ENCODE data around the gene ARRDC2. TPM values are rescaled to one million over a fixed set of nuclear protein-coding genes. Genes with fewer than 3 reads are reported as not detected.

Gene ARRDC2
- total and polyA plus RNA-seq, 10 of the 15 experiments (the other 5 are each of a cell fraction or from before 2014, with no cell fraction given): 0.48 to 10.1 (median 4.8) TPM

DNA sequence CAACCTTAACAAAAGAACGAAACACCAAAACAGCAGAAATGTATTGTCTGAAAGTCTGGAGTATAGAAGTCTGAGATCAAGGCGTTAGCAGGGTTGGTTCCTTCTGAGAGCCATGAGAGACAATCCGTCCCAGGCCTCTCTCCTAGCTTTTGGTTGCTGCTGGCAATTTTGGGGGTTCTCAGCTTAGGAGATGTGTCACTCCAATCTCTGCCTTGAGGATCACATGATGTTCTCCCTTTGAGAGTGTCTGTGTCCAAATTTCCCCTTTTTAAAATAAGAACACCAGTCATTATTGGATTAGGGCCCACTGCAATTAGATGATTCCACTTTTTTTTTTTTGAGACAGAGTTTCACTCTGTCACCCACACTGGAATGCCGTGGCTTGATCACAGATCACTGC, 30.9 kb upstream of the ARRDC2 start:
- no peaks in the 10 kb centered on the region for H3K36me3 ChIP-seq (ENCODE audit: control insufficient read depth in 2 of 2, insufficient read depth in 2 of 2, low read length in 1 of 2)
- ATAC-seq (no peak), FAIRE-seq (no peak), DNase-seq (ENCODE audit: low read depth, low spot score) (no peak)
- H3K27me3 ChIP-seq (replicated peaks in 1 of 2; ENCODE audit: control insufficient read depth in 2 of 2, insufficient read depth in 2 of 2, low read length in 1 of 2): peaks cover 0 to 2% of the 10 kb centered on the region in 2 experiments; a peak in 1 of 4 replicates
- SMC1A ChIA-PET (ENCODE audit: uncharacterized antibody, unreplicated experiment): no interaction called here
- H3K79me2 ChIP-seq (ENCODE audit: control insufficient read depth, insufficient read depth, low read length): no peaks in the 10 kb centered on the region
- intact Hi-C loops (cut with micrococcal nuclease; ENCODE audit: unreplicated experiment) (no loop called here), in situ Hi-C loops (cut with MboI) (no loop called here)
- TF ChIP-seq DPF2 (IDR thresholded peaks at IDR 0.05) (no peak), HDAC6 (IDR thresholded peaks at IDR 0.05; ENCODE audit: unreplicated experiment) (no peak), EED (IDR thresholded peaks at IDR 0.05; ENCODE audit: low read depth) (no peak), IRF4 (IDR thresholded peaks at IDR 0.05; ENCODE audit: low read depth, low read length) (no peak), FOXK2 (IDR thresholded peaks at IDR 0.05) (no peak), HSF1 (IDR thresholded peaks at IDR 0.05; ENCODE audit: low read depth, low read length) (no peak), STAT1 (conservative IDR thresholded peaks at IDR 0.05) (no peak)
- TF ChIP-seq, protein P1, sequence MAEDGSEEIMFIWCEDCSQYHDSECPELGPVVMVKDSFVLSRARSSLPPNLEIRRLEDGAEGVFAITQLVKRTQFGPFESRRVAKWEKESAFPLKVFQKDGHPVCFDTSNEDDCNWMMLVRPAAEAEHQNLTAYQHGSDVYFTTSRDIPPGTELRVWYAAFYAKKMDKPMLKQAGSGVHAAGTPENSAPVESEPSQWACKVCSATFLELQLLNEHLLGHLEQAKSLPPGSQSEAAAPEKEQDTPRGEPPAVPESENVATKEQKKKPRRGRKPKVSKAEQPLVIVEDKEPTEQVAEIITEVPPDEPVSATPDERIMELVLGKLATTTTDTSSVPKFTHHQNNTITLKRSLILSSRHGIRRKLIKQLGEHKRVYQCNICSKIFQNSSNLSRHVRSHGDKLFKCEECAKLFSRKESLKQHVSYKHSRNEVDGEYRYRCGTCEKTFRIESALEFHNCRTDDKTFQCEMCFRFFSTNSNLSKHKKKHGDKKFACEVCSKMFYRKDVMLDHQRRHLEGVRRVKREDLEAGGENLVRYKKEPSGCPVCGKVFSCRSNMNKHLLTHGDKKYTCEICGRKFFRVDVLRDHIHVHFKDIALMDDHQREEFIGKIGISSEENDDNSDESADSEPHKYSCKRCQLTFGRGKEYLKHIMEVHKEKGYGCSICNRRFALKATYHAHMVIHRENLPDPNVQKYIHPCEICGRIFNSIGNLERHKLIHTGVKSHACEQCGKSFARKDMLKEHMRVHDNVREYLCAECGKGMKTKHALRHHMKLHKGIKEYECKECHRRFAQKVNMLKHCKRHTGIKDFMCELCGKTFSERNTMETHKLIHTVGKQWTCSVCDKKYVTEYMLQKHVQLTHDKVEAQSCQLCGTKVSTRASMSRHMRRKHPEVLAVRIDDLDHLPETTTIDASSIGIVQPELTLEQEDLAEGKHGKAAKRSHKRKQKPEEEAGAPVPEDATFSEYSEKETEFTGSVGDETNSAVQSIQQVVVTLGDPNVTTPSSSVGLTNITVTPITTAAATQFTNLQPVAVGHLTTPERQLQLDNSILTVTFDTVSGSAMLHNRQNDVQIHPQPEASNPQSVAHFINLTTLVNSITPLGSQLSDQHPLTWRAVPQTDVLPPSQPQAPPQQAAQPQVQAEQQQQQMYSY (CRISPR knock-in tag; IDR thresholded peaks at IDR 0.05): no peak
- H2AFZ ChIP-seq (ENCODE audit: control insufficient read depth, low read depth, low read length): no peak overlapping the region
- H3K9ac ChIP-seq (ENCODE audit: control insufficient read depth, insufficient read depth, low read length): no peak overlapping the region
- H3K27ac ChIP-seq (ENCODE audit: control insufficient read depth, insufficient read depth): no peak overlapping the region
- RAD21 ChIA-PET (ENCODE audit: unreplicated experiment): no interaction called here
- POLR2A ChIA-PET: interaction anchor here (0.7 to 0.9 kb wide), 2 partner anchors 23 to 505 kb away, joined by 4 read pairs; no protein-coding TSS in a partner anchor
- H4K20me1 ChIP-seq (ENCODE audit: control insufficient read depth, insufficient read depth): no peaks in the 10 kb centered on the region; the same call in 1 of the 2 replicates
- no peak overlapping the region for H3K4me3 ChIP-seq
- BruUV-seq (replicated peaks): no TSS peak
- WGBS (ENCODE audit: insufficient coverage, insufficient replicate concordance, low lambda C conversion rate, missing lambda C conversion rate): 27% methylated on average over 4 of the region's 4 CpGs
- CTCF ChIA-PET: interaction anchor here (1.0 kb wide), 1 partner anchor 118 kb away, joined by 3 read pairs; the partner anchor contains the start of gene RPL18A
- H3K4me1 ChIP-seq (ENCODE audit: control insufficient read depth, insufficient read depth, low read length): peaks cover 4% of the 10 kb centered on the region
- H3K4me2 ChIP-seq (ENCODE audit: control insufficient read depth, insufficient read depth): no peak overlapping the region
- H3K9me3 ChIP-seq (replicated peaks; ENCODE audit: control insufficient read depth, insufficient read depth, low read length): no peaks in the 10 kb centered on the region

All from GM12878 (cell line).